NOMO-1 treated with DMSO at 0.1 percent for 48 hours (cell line): ENCODE data around the gene LRIG1.
A peak's percentile ranks its signal among the peaks of the same experiment; 100 is the strongest.

Experiments
- DNase-seq: peaks from one replicate; lab custom pipeline; 2025; ENCODE audit not compliant: unreplicated experiment; lab: John Stamatoyannopoulos, UW

LRIG1 gene

GRCh38 chr3:66473181-66473580 is 27.6 kb downstream of the LRIG1 start:
- DNase-seq = no peak

- peak; percentile 54 for DNase-seq
These were observed 28.3 kb downstream of the LRIG1 start for GRCh38 chr3:66472313-66473134.

GRCh38 chr3:66470956-66471686 is 29.7 kb downstream of the LRIG1 start:
- DNase-seq = no peak

- DNase-seq = no peak
These were observed 30.5 kb downstream of the LRIG1 start for GRCh38 chr3:66470285-66470684.

GRCh38 chr3:66469220-66469640 is 31.6 kb downstream of the LRIG1 start:
- DNase-seq = peak; percentile 24

- no peak for DNase-seq
These were observed 32.7 kb downstream of the LRIG1 start for GRCh38 chr3:66467996-66468735.

- no peak for DNase-seq
These were observed 34.1 kb downstream of the LRIG1 start for GRCh38 chr3:66466606-66467270.

GRCh38 chr3:66465587-66465986 is 35.2 kb downstream of the LRIG1 start:
- DNase-seq = peak; percentile 38

GRCh38 chr3:66465034-66465433 is 35.8 kb downstream of the LRIG1 start:
- DNase-seq = no peak

GRCh38 chr3:66464512-66464894 is 36.3 kb downstream of the LRIG1 start:
- DNase-seq = peak; percentile 27

- no peak for DNase-seq
These were observed 36.9 kb downstream of the LRIG1 start for GRCh38 chr3:66463730-66464511.

- DNase-seq = no peak
These were observed 37.7 kb downstream of the LRIG1 start for GRCh38 chr3:66463054-66463631.

GRCh38 chr3:66457252-66457651 is 43.6 kb downstream of the LRIG1 start:
- DNase-seq = no peak

GRCh38 chr3:66456711-66457173 is 44.1 kb downstream of the LRIG1 start:
- DNase-seq = no peak

- no peak for DNase-seq
These were observed 46.4 kb downstream of the LRIG1 start for GRCh38 chr3:66454464-66454859.

GRCh38 chr3:66453651-66454463 is 47.0 kb downstream of the LRIG1 start:
- no peak for DNase-seq

- DNase-seq = no peak
These were observed 48.4 kb downstream of the LRIG1 start for GRCh38 chr3:66452303-66453011.

GRCh38 chr3:66451766-66452165 is 49.1 kb downstream of the LRIG1 start:
- no peak for DNase-seq
